GM18498 (cell line): Measurements from ENCODE around the gene ACTG2.

Experiments
- ATAC-seq: cut with Tn5 transposase; IDR thresholded peaks from one replicate; pipeline ENCODE4 v1.9.1; 2021; ENCODE audit warnings: mild to moderate bottlenecking, moderate library complexity; ENCODE audit not compliant: unreplicated experiment

The ACTG2 gene

GRCh38 chr2:73911548-73912208 lies 18.9 kb downstream of the ACTG2 start:
- ATAC-seq = no peak

GRCh38 chr2:73913414-73914054 lies 20.7 kb downstream of the ACTG2 start:
- ATAC-seq = no peak

- no peak for ATAC-seq
Measured at GRCh38 chr2:73914667-73915066, 21.9 kb downstream of the ACTG2 start.

GRCh38 chr2:73915437-73915993 lies 22.7 kb downstream of the ACTG2 start:
- ATAC-seq = no peak

- no peak for ATAC-seq
Measured at GRCh38 chr2:73916666-73917065, 23.9 kb downstream of the ACTG2 start.

- ATAC-seq = no peak
Measured at GRCh38 chr2:73917296-73917695, 24.5 kb downstream of the ACTG2 start.

- no peak for ATAC-seq
Measured at GRCh38 chr2:73917696-73918207, 24.9 kb downstream of the ACTG2 start.

GRCh38 chr2:73918856-73919255 lies 26.0 kb downstream of the ACTG2 start:
- no peak for ATAC-seq

GRCh38 chr2:73919596-73920228 lies 26.9 kb downstream of the ACTG2 start:
- ATAC-seq = no peak

GRCh38 chr2:73920577-73921545 lies 28.1 kb downstream of the ACTG2 start:
- ATAC-seq = no peak

GRCh38 chr2:73921581-73921980 lies 28.8 kb downstream of the ACTG2 start:
- ATAC-seq = no peak

- no peak for ATAC-seq
Measured at GRCh38 chr2:73922681-73923080, 29.9 kb downstream of the ACTG2 start.

GRCh38 chr2:73925033-73925704 lies 32.4 kb downstream of the ACTG2 start:
- ATAC-seq = no peak

- no peak for ATAC-seq
Measured at GRCh38 chr2:73925853-73926492, 33.2 kb downstream of the ACTG2 start.

- ATAC-seq = peak; percentile 100
Measured at GRCh38 chr2:73926493-73927327, 33.9 kb downstream of the ACTG2 start, which contains the start of gene DGUOK. Gene DGUOK (plus strand): TSS chr2:73926880. CDS start chr2:73926911, 31 bp downstream.

GRCh38 chr2:73927344-73927743 lies 34.5 kb downstream of the ACTG2 start:
- no peak for ATAC-seq

- ATAC-seq = no peak
Measured at GRCh38 chr2:73928963-73929347, 36.1 kb downstream of the ACTG2 start.

GRCh38 chr2:73930386-73930785 lies 37.6 kb downstream of the ACTG2 start:
- ATAC-seq = no peak
